ENCODE measurements around the gene STK17B.
"Not testable (repeated sequence)": the region's sequence is repeated elsewhere in the genome, so short reads cannot be mapped to it uniquely, and the experiment has no call there.

STK17B gene

DNA sequence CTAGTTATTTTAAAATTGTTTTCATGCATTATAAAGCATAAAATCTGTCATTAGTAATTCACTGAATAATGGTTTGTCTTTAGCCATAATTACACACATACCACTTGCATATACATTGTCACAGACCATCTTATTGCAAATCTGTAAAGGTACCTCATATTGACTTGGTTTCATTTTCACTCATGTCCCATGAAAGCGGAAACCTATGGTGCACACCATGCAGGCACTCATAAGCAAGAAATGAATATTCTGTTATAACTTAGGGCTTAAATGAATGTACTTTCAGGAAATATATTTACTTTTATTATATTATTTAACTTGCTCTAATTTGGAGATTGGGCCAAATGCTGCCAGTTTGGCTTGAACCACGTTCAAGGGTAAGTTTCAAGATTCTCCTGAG is 29.2 kb upstream of the STK17B start:
- Mint-ChIP-seq H3K4me1 (peaks cover 47% of the 10 kb centered on the region), H3K9me3 (peaks cover 10% of the 10 kb centered on the region), H3K4me3 (peak overlapping the region; percentile 37), H3K36me3 (peaks cover 15% of the 10 kb centered on the region), H3K27me3 (no peaks in the 10 kb centered on the region), H3K27ac (peak overlapping the region; percentile 88)
- CTCF ChIA-PET: interaction anchor here (1.0 to 1.9 kb wide), 3 partner anchors 9 to 34 kb away, joined by 3 to 4 read pairs (median 3); no protein-coding TSS in a partner anchor
- peak; percentile 53 for DNase-seq

DNA sequence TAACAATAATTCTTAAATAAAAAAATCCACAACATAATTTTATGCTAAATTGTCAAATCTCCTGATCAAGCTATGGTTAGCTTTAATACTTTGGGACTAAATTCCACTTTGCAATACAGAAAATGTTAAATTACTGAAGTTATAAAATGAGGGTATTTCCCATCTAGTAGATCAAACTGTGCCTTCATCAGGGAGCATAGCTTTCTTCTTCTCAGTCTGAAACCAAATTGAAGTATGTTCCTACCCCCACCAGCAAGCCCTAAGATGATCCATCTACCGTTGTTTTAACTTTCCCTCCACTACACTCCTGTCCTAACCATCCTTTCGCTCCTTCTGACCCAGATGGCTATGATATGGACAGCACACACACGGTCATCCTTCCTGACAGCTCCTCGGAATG is 24.4 kb upstream of the STK17B start:
- peaks cover 14% of the 10 kb centered on the region for H3K36me3 Mint-ChIP-seq
- no peak overlapping the region for H3K27ac Mint-ChIP-seq
- H3K9me3 Mint-ChIP-seq: peaks cover 11% of the 10 kb centered on the region
- no peak overlapping the region for H3K4me3 Mint-ChIP-seq
- H3K4me1 Mint-ChIP-seq: peaks cover 49% of the 10 kb centered on the region
- no peak for DNase-seq
- no peaks in the 10 kb centered on the region for H3K27me3 Mint-ChIP-seq
- CTCF ChIA-PET: interaction anchor here (0.6 to 2.2 kb wide), 4 partner anchors 12 to 116 kb away, joined by 3 to 8 read pairs (median 3); no protein-coding TSS in a partner anchor

DNA sequence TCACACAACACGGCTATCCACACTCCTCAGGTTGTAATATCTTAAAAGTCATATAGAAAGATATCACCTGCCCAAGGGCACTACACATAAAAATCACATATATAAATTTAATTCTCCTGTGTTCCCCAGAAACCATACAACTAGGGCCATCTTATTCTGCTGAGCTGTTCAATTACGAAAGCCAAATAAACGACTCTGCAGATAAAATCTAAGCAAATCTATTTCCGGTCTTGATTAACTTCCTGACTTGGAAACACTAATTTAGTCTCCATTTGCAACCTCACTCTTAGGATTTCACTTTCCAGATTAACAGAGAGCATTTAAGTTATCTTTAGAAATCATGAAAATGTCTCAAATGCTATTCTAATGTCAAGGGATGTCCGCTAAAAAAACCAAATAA is 23.9 kb upstream of the STK17B start:
- Mint-ChIP-seq H3K27ac (no peak overlapping the region), H3K36me3 (peaks cover 14% of the 10 kb centered on the region), H3K9me3 (peaks cover 11% of the 10 kb centered on the region), H3K27me3 (no peaks in the 10 kb centered on the region), H3K4me1 (peaks cover 50% of the 10 kb centered on the region), H3K4me3 (no peak overlapping the region)
- CTCF ChIA-PET: interaction anchor here (0.6 to 2.2 kb wide), 4 partner anchors 11 to 116 kb away, joined by 3 to 8 read pairs (median 3); no protein-coding TSS in a partner anchor
- DNase-seq: no peak

DNA sequence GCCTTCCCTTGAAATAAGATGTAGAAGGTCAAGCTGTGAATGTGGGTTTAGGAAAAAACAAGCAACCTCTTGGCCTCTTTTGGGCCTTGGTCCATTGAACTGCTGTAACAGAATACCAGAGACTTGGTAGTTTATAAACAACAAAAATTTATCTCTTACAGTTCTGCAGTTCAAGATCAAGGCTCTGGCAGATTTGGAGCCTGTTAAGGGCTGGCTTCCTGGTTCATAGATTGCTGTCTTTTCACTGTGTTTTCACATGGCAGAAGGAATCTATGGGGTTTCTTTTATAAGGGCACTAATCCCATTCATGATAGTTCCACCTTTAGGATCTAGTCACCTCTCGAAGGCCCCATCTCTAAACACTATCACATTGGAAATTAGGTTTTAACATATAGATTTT is 20.2 kb upstream of the STK17B start:
- no peak overlapping the region for H3K4me3 Mint-ChIP-seq
- no peak overlapping the region for H3K27ac Mint-ChIP-seq
- peaks cover 55% of the 10 kb centered on the region for H3K4me1 Mint-ChIP-seq
- CTCF ChIA-PET: no interaction called here
- H3K36me3 Mint-ChIP-seq: peaks cover 23% of the 10 kb centered on the region
- peaks cover 22% of the 10 kb centered on the region for H3K9me3 Mint-ChIP-seq
- DNase-seq: no peak
- no peaks in the 10 kb centered on the region for H3K27me3 Mint-ChIP-seq

DNA sequence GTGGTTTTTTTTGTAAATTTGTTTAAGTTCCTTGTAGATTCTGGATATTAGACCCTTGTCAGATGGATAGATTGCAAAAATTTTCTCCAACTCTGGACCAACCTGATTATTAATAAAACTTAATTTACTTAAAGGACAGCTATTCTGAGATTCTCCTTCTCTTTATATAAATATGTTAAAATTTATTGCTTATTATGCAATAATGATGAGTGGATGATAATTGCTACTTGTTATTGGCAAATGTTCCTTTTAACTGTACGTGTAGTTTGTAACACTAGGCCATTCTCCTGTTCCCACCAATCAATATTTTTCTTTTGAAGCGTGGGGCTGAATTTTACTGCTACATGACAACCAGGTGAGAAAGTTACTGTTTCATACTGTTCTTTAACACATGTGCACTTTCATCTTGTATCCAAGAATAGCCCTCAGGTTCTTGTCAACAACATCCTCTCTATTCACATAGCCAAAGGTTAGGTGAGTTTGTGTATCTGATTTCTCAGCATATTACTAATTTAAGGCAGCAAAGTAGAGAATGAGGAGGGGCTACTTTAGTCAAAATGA is 16.6 kb upstream of the STK17B start:
- Mint-ChIP-seq H3K27me3 (no peaks in the 10 kb centered on the region), H3K27ac (no peak overlapping the region), H3K9me3 (peaks cover 19% of the 10 kb centered on the region), H3K36me3 (peaks cover 27% of the 10 kb centered on the region), H3K4me3 (no peak overlapping the region), H3K4me1 (peaks cover 70% of the 10 kb centered on the region)
- CTCF ChIA-PET: no interaction called here
- no peak for DNase-seq

DNA sequence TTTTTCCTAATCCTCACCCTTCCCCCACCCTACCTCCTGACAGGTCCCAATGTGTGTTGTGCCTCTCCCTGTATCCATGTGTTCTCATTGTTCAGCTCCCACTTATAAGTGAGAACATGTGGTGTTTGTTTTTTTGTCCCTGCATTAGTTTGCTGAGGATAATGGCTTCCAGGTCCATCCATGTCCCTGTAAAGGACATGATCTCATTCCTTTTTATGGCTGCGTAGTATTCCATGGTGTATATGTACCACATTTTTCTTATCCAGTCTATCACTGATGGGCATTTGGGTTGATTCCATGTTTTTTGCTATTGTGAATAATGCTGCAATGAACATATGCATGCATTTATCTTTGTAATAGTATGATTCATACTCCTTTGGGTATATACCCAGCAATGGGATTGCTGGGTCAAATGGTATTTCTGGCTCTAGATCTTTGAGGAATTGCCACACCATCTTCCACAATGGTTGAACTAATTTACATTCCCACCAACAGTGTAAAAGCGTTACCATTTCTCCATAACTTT is 15.9 kb upstream of the STK17B start:
- H3K27me3 Mint-ChIP-seq, H3K27ac Mint-ChIP-seq, DNase-seq, CTCF ChIA-PET, H3K4me3 Mint-ChIP-seq: not testable (repeated sequence)
- Mint-ChIP-seq H3K9me3 (peaks cover 17% of the 10 kb centered on the region), H3K4me1 (peaks cover 78% of the 10 kb centered on the region), H3K36me3 (peaks cover 25% of the 10 kb centered on the region)

DNA sequence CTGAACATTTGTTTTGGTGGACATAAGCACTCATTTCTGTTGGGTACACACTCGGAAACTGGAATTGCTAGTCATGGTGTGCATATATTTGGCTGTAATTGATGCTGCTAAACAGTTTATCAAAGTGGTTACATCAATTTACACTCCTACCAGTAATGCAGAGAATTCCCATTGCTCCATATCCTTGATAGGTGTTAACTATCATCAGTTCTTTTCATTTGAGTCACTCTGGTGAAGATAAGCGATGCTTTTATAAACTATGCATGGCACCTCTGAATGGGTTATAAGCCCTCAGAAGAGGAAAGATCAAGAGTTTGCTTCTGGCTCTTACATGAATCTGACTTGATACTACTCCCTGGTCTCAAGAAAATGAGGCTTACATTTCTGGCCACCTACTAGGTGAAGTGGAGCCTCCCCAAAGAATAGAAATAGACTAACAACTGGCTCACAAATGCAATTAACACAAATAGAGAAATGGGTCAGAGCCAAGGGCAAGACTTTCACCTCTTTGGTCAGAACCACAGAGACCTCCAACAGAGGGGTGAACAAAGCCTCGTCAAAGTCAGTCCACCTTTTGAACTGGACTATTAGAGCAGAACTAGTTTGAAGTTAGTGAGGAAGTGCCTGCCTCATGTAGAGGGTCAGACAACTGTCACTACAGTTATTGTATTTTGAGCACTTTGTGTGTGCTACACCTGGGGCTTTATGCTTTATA is 15.0 kb upstream of the STK17B start:
- DNase-seq: no peak
- CTCF ChIA-PET: no interaction called here
- H3K36me3 Mint-ChIP-seq: peaks cover 25% of the 10 kb centered on the region
- peak overlapping the region; percentile 28 for H3K27ac Mint-ChIP-seq
- peaks cover 80% of the 10 kb centered on the region for H3K4me1 Mint-ChIP-seq
- no peak overlapping the region for H3K4me3 Mint-ChIP-seq
- no peaks in the 10 kb centered on the region for H3K27me3 Mint-ChIP-seq
- peaks cover 17% of the 10 kb centered on the region for H3K9me3 Mint-ChIP-seq

DNA sequence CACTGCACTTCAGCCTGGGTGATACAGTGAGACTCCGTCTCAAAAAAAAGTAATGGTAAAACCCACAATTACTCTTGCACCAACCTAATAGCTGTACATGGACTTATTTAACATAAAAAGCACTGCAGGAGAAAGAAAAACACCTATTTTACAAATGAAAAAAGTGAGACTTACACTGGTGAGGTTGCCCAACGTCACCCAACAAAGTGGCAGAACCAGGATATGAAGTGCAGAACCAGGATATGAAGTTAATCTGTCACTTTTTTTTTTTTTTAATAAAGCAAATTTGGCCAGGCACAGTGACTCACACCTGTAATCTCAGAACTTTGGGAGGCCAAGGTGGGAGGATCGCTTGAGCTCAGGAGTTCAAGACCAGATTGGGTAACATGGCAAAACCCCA is 13.5 kb upstream of the STK17B start:
- peak overlapping the region; percentile 93 for H3K27ac Mint-ChIP-seq
- DNase-seq: no peak
- H3K27me3 Mint-ChIP-seq: no peaks in the 10 kb centered on the region
- CTCF ChIA-PET: interaction anchor here (0.6 to 2.0 kb wide), 3 partner anchors 9 to 36 kb away, joined by 3 to 8 read pairs (median 3); no protein-coding TSS in a partner anchor
- peaks cover 82% of the 10 kb centered on the region for H3K4me1 Mint-ChIP-seq
- peaks cover 17% of the 10 kb centered on the region for H3K9me3 Mint-ChIP-seq
- no peak overlapping the region for H3K4me3 Mint-ChIP-seq
- peaks cover 29% of the 10 kb centered on the region for H3K36me3 Mint-ChIP-seq

DNA sequence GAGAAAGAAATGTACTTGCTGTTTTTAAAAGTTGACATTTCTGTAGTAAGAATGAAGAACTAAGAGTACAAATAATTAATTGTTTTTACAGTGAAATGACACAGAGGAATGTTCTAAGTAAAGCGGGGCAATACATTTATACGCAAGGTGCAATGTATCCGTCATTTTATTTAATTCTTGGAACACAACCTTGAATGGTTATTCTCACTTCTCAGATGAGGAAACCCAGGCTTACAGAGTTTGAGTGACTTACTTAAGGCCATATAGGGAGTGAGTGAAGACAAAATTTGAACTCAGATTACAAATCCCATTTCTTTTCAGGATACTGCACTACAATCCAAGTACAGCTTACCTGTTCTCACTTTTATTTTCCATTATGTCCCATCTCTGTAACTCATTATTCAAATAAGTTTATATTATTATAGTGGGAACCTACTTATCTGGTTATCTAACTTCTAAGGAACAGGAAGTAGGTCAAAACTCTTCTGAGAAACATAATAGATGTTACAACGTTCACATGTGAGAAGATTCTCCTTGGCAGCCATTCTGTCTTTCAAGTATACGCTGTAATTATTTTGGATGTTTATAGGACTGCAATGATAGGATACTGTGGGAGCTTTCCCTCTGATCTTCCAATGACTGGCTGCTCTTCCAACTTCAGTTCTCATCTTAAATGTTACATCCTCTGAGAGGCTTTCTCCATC is 12.3 kb upstream of the STK17B start:
- peaks cover 87% of the 10 kb centered on the region for H3K4me1 Mint-ChIP-seq
- H3K4me3 Mint-ChIP-seq: peak overlapping the region; percentile 70
- no peaks in the 10 kb centered on the region for H3K27me3 Mint-ChIP-seq
- CTCF ChIA-PET: interaction anchor here (2.0 to 2.3 kb wide), 3 partner anchors 13 to 92 kb away, joined by 8 to 10 read pairs (median 8); no protein-coding TSS in a partner anchor
- H3K9me3 Mint-ChIP-seq: peaks cover 17% of the 10 kb centered on the region
- DNase-seq: no peak
- peaks cover 34% of the 10 kb centered on the region for H3K36me3 Mint-ChIP-seq
- H3K27ac Mint-ChIP-seq: peak overlapping the region; percentile 93

DNA sequence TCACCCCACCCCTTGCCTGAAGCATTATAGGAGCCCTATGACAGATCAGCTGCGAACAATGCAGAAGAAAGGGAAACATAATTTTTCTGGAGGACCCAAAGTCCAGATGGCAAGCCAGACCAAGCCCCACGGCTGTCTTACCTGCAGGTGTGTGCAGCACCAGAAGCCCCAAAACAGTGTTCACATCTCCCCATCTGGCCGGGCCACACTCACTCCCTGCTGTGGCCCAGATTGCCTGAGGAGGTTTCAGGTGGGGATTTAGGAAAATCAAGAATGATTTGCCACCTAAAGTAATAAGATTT is 11.7 kb upstream of the STK17B start:
- peaks cover 34% of the 10 kb centered on the region for H3K36me3 Mint-ChIP-seq
- peak overlapping the region; percentile 93 for H3K27ac Mint-ChIP-seq
- no peaks in the 10 kb centered on the region for H3K27me3 Mint-ChIP-seq
- H3K4me1 Mint-ChIP-seq: peaks cover 88% of the 10 kb centered on the region
- no peak for DNase-seq
- H3K9me3 Mint-ChIP-seq: peaks cover 17% of the 10 kb centered on the region
- H3K4me3 Mint-ChIP-seq: peak overlapping the region; percentile 70
- CTCF ChIA-PET: interaction anchor here (2.0 to 2.3 kb wide), 3 partner anchors 13 to 93 kb away, joined by 8 to 10 read pairs (median 8); no protein-coding TSS in a partner anchor

DNA sequence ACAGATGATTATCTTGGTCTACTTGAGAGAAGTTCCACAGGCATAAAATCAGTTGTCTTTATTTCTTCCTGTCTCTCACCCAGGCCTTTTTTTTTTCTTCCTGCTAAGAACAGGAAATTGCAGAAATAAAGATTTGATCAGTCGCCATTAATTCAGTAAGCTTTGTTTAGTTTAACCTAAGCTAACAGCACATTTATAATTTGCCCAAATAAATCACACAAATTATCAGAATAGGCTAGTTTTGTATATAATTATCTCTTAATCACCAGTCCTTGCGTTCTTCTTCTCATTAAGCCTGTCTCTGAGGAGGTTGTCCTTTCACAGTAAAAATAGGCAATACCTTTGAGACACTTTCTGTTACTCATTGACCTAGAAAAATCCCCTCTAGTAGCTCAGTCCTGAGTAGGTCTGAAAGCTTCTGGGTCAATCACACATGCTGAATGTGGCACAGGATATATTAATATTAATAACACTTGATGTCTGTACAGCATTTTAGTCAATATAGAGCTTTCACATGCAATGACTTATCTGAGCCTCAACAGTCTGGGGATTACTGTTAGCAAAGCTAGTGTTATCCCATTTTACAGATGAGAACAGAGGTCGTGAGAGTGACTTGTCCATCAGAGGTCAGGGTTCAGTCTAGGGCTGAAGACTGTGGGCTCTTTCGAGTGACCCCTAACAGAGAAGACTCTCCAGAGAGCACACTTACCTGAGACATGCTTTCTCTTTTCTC is 11.2 kb upstream of the STK17B start:
- peaks cover 33% of the 10 kb centered on the region for H3K36me3 Mint-ChIP-seq
- peak overlapping the region; percentile 70 for H3K4me3 Mint-ChIP-seq
- DNase-seq: no peak
- H3K9me3 Mint-ChIP-seq: peaks cover 15% of the 10 kb centered on the region
- peaks cover 89% of the 10 kb centered on the region for H3K4me1 Mint-ChIP-seq
- H3K27ac Mint-ChIP-seq: peak overlapping the region; percentile 93
- H3K27me3 Mint-ChIP-seq: no peaks in the 10 kb centered on the region
- CTCF ChIA-PET: interaction anchor here (1.1 to 2.3 kb wide), 3 partner anchors 29 to 93 kb away, joined by 4 to 10 read pairs (median 8); no protein-coding TSS in a partner anchor

DNA sequence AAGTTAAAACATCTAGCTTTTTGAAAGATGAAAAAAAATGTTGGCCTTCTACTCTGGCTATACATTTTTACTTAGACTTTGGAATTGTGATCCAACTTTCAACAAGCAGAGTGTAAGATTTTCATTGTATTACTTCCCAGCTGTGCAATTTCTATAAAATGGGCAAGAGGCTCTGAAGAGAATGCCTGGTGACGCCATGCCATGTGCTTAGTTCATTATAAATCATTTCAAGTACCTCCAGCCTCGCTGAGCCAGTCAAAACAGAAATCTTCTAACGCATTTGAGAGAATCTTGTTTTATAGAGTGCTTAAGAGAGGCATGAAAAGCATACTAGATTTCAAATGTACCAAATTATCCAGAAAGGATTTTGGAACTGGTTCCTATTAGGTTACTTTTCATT is 10.1 kb upstream of the STK17B start:
- Mint-ChIP-seq H3K27ac (peak overlapping the region; percentile 93), H3K9me3 (peaks cover 7% of the 10 kb centered on the region), H3K4me1 (peaks cover 92% of the 10 kb centered on the region), H3K36me3 (peaks cover 23% of the 10 kb centered on the region), H3K27me3 (no peaks in the 10 kb centered on the region), H3K4me3 (no peak overlapping the region)
- DNase-seq: no peak
- CTCF ChIA-PET: interaction anchor here (0.6 to 2.3 kb wide), 4 partner anchors 9 to 932 kb away, joined by 3 to 8 read pairs (median 4); no protein-coding TSS in a partner anchor

DNA sequence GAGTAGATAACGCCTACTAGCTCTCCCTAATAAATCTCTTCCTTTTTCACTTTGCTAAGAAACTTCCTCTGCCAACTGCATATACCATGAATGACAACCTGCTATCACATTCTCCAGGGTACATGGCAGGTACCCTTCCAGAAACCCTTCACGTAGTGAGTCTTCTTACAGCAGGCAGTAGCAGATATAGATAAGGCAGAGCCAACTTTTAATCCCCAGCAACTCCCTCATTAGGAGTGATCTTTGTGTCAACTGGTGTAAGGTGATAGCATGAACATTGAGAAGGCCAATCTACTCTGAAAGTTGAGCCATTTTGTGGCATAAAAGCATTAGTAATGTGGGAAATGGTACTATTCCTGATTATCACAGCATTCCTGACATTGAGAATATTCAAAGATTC is 5.7 kb upstream of the STK17B start:
- no peak for DNase-seq
- Mint-ChIP-seq H3K36me3 (peaks cover 31% of the 10 kb centered on the region), H3K27ac (peak overlapping the region; percentile 88), H3K27me3 (no peaks in the 10 kb centered on the region), H3K9me3 (peaks cover 2% of the 10 kb centered on the region), H3K4me1 (peaks cover 87% of the 10 kb centered on the region), H3K4me3 (peak overlapping the region; percentile 63)
- CTCF ChIA-PET: interaction anchor here (0.6 to 3.9 kb wide), 9 partner anchors 10 to 99 kb away, joined by 3 to 22 read pairs (median 5); no protein-coding TSS in a partner anchor

Data from activated naive CD4-positive, alpha-beta T cell treated with anti-CD3 and anti-CD28 coated beads, Interleukin-2, amount 10 ng/mL, durations not matched to agents 7 days and 5 days (primary cell).